Right lung (tissue), 5 donors: Measurements from ENCODE around the gene CMTM3. TPM values are rescaled to one million over a fixed set of nuclear protein-coding genes. Genes with fewer than 3 reads are reported as not detected.
"Not testable (repeated sequence)": the region's sequence is repeated elsewhere in the genome, so short reads cannot be mapped to it uniquely, and the experiment has no call there.

Experiments used
- DNase-seq, 2 donors: peaks; one replicate each; pipeline ENCODE4 v3.0.0-alpha.2; 2013
- polyA plus RNA-seq, 5 donors: library from polyadenylated mRNA; unstranded; fragments of 120-200 nt; gene quantifications; one replicate each; pipeline versions ENCODE4 v1.2.1 to v1.2.3, GENCODE V29; 2013; ENCODE audit warnings: inconsistent platforms in 1 of 5, low replicate concordance in 1 of 5; ENCODE audit not compliant: insufficient read length in 5 of 5, insufficient read depth in 1 of 5

CMTM3 gene
- polyA plus RNA-seq, 5 donors, result 78.5 to 103 (median 86.1) TPM

- DNase-seq, result no peak
These were observed 23.8 kb upstream of the CMTM3 start for GRCh38 chr16:66580605-66581209.

GRCh38 chr16:66581246-66581952 is 23.1 kb upstream of the CMTM3 start:
- no peak for DNase-seq

- DNase-seq, result no peak
These were observed 18.8 kb upstream of the CMTM3 start for GRCh38 chr16:66585481-66586239.

GRCh38 chr16:66587881-66588600 is 16.5 kb upstream of the CMTM3 start:
- DNase-seq, result no peak

DNA sequence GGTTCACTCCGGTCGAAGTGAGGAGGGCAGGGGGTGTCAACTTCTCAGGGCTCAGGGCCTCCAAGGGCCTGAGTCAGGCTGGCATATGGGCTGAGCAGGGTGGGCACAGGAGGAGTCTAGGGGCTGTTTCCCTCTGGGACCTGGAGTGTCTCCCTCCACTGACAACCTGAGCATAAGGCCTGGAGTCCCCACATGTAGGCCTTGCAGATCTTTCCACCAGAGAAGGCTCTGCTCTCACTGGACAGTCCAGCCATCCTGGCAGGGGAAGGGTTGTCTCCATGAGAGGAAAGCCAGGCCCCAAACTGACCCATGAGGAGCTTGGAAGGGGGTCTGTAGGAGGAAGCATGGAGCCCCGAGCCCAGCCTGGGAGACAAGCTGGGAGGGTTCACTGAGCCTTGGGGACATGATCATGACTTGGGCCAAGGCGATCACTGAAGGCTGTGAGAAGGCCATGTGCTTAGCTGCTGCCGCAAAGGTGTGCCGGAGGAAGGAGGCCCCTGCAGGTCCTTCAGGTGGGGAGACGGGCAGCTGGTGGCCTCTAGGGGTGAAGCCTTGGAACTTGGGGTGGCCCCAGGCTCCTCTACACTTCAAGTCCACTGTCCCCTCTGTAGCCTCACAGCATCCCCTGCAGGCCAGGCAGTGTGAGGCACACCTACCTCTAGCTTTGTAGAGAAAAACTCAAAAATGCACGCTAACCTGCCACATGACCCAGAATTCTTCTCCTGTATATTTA is 15.4 kb upstream of the CMTM3 start:
- no peak for DNase-seq

GRCh38 chr16:66590322-66590721 is 14.2 kb upstream of the CMTM3 start:
- no peak for DNase-seq

GRCh38 chr16:66591018-66591417 is 13.5 kb upstream of the CMTM3 start:
- no peak for DNase-seq

DNA sequence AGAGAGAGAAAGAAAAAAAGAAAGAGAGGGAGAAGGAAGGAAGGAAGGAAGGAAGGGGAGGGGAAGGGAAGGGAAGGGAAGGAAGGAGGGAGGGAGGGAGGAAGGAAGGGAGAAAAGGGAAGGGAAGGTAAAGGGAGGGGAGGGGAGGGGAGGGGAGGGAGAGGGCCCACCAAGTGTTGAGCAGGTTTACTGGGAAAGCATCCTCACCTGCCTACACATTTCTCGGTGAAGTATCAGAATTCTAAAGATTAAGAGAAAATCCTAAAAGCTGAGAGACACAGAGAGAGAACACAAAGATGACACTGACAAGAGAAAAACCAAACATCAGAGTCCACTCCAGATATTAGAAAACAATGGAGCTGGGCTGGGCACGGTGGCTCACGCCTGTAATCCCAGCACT is 12.3 kb upstream of the CMTM3 start:
- DNase-seq, result no peak

DNA sequence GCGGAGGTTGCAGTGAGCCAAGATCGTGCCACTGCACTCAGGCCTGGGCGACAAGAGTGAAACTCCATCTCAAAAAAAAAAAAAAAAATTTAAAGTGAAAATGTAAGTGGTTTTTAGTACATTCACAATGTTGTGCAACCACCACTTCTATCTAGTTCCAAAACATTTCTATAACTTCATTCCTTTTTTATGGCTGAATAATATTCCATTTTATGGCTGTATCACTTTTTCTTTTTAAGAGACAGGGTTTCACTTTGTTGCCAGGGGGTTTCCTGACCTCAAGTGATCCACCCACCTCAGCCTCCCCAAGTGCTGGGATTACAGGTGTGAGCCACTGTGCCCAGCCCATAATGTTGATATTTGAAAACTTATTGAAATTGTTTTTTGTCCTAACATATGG is 11.7 kb upstream of the CMTM3 start:
- no peak for DNase-seq

GRCh38 chr16:66594739-66595138 is 9.8 kb upstream of the CMTM3 start:
- no peak for DNase-seq

DNA sequence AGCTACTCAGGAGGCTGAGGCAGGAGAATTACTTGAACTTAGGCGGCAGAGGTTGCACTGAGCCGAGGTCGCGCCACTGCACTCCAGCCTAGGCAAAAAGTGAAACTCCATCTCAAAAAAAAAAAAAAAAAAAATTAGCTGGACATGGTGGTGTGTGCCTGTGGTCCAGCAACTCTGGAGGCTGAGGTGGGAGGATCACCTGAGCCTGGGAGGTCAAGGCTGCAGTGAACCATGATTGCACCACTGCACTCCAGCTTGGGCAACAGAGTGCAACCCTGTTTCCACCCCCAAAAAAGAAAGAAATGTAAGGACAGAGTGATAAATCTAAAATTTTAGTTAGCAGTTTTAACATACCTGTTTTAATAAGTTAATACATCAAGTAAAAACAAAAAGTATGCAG is 7.9 kb upstream of the CMTM3 start:
- DNase-seq, result not testable (repeated sequence)

GRCh38 chr16:66596986-66597848 is 7.3 kb upstream of the CMTM3 start:
- no peak for DNase-seq

- no peak for DNase-seq
These were observed 6.4 kb upstream of the CMTM3 start for GRCh38 chr16:66598111-66598510.

GRCh38 chr16:66599726-66600125 is 4.8 kb upstream of the CMTM3 start:
- DNase-seq, result no peak

GRCh38 chr16:66600477-66600876 is 4.0 kb upstream of the CMTM3 start:
- no peak for DNase-seq

GRCh38 chr16:66601471-66601870 is 3.0 kb upstream of the CMTM3 start:
- DNase-seq, result no peak

DNA sequence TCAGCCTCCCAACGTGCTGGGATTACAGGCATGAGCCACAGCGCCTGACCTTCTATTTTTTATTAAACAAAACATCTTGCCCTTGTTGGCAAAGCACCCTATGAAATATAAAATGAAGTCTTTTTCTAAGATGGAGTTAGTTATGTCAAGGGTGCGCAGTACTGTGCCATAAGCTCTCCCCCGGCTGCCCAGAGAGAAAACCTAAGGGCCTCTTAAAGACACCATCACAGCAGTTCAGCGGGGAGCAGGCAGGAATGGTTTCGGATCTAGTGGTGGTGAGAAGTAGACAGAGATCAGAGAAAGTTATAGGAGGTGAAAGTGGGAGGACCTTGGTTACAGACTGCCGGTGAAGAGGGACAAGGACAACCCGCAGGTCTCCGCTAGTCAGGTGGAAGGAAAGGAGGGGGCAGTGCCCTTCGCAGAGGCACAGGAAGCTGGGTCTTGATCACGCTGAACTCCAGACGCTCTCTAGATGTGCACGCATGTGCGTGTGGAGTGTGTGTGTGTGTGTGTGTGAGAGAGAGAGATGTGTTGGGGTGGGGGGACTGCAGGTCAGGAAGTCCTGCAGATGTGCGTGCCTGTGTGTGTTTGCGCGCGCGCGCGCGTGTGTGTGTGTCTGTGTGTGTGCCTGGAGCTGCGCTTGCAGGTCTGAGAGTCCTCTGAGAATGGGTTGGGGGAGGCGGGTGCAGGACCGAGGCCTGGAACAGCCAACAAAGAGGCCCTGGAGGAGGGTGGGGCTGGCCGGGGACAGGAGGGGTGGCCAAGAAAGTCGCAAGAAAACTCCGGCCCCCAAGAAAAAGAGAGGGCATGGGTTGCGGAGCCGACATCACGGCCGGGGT is 748 bp upstream of the CMTM3 start:
- peak; percentile 80 to 82 for DNase-seq

DNA sequence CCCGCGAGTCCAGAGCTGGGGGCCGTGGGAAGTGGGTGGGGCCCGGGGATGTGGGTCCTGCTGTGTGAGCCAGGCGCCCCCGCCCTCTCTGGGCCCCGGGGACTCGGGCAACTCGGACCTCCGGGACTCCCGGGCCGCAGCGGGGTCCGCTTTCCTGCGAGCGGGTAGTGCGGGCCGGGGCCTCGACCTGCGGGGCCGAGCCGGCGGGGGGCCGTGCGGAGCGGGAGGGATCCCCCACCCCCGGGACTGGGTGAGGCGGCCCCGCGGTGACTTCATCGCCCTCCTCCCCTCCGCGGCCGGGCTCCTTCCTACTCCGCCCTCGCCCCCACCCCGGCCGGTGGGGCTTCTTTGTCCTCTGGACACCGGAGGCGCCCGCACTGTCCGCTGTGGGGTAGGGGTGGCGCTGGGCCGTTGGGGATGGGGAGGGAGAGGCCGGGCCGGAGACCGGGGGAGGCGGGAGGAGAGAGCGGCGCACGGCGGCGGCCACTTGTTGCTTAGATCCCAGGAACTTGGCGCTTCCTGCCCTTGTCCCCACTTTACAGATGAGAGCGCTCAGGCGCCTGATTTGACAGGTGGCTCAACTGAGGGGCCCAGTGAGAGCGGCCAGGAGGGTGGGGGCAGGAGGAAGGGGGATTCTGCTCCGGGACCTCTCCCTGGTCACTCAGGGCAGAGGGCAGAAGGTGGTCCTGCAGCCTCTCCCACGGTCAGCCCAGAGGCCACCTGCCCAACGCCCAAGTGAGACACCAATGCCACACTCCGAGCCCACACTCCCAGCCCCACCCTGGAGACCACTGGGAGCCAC is 874 bp downstream of the CMTM3 start:
- peak; percentile 40 to 56 for DNase-seq
